HG03135 (cell line): ENCODE measurements around the gene WDR27.
"Not testable (repeated sequence)": the region's sequence is repeated elsewhere in the genome, so short reads cannot be mapped to it uniquely, and the experiment has no call there.

Experiments used
- ATAC-seq: cut with Tn5 transposase; IDR thresholded peaks from one replicate; pipeline ENCODE4 v1.9.1; 2021; ENCODE audit warnings: mild to moderate bottlenecking, moderate library complexity; ENCODE audit not compliant: unreplicated experiment

Gene WDR27

GRCh38 chr6:169452117-169452868 lies 249.5 kb downstream of the WDR27 start:
- no peak for ATAC-seq

- no peak for ATAC-seq
These were observed 250.6 kb downstream of the WDR27 start for GRCh38 chr6:169451065-169451838.

- ATAC-seq: no peak
These were observed 251.7 kb downstream of the WDR27 start for GRCh38 chr6:169450097-169450496.

GRCh38 chr6:169449221-169449620 lies 252.6 kb downstream of the WDR27 start:
- no peak for ATAC-seq

DNA sequence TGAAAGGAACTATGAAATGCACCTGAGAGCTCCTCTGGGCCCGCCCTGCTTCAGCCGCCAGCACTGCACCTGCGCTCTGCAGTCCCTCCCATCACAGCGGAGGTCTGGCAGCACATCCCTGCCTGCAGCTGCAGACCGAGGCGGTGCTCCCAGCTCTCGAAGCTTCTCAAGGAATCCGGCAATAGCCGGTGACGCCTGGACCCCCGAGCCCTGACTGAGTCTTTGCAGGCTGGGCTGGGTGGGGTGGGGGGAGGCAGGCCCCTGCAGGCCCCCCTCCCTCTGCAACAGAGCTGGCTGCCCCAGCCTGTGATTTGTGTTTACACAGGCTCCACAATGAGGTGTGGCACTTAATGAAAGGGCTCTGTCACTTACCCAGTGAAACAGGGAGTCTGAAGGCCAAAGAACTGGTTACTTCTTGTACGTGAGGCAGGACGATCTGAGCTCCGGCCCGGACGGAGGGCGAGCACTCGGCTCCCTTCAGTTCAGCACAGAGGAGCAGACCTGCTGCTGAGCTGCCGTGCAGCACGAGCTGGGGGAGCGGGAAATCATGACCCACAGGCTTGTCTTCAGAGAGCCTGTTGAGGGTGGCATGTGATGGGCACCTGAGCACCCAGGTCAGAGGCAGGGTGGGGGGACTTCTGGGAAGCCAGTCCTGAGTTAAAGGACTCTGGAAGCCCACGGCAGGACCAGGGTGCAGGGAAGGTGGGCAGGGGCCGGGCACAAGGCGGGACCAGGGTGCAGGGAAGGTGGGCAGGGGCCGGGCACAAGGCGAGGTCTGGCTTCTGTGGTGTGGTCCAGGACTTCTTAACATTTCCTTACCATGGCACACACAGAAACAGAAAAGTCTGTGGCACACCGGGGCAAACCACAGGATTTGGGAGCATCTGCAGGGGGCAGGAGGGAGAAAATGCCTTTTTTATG lies 255.9 kb downstream of the WDR27 start:
- no peak for ATAC-seq

DNA sequence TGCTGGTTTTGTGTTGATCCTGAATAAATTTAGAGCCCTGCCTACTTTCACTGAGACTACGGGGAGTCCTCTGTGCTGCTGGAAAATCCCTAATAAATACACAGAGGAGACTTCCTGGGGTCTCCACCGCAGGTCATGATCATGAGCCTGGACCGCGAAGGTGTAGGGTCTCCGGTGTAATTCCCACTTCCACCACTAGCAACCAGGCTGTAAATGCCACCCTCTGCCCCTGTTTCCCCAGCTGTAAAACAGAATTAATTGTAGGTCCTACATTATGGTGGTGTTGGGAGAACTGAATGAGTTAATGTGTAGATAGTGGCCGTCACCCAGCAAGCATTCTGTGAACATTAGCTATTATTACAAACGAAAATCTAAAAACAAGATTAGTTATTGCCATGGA lies 256.6 kb downstream of the WDR27 start:
- no peak for ATAC-seq

GRCh38 chr6:169441292-169441691 lies 260.5 kb downstream of the WDR27 start:
- no peak for ATAC-seq

DNA sequence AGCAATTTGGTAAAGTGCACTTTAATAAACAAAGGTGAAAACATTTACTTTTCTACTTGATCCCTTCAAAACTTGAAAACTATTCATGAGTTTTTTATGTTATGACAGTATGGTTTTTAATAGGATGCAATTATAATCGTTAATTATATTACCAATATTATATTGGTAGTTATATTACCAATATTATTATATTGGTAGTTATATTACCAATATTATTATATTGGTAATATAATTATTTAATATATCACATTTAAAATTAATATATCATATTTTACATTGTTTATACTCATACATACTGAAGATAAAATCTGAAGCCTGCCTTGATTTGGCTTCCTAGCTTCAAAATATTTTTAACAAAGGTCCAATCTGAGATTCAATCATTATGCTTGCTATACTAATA lies 262.1 kb downstream of the WDR27 start:
- ATAC-seq: no peak

GRCh38 chr6:169434554-169434953 lies 267.3 kb downstream of the WDR27 start:
- ATAC-seq: not testable (repeated sequence)

DNA sequence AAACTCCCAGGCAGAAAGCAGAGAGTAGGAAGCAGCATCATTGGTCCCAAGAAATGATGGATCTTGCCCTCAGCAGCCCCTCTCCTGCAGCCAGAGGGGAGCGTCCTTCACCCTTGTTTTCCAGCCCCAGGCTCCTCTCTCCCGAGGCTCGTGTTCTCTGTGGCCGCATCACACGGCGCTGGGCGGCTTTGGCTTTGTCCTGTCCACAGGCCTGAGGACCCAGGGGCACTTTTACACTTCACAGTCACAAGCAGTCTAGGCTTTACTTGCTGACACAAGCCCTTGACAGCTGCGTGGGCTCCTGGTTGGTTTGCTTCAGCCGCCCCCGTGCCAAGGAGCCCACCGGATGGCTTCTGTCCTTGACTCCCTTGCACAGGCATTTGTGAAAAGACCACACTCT lies 272.8 kb downstream of the WDR27 start:
- no peak for ATAC-seq

- no peak for ATAC-seq
These were observed 273.3 kb downstream of the WDR27 start for GRCh38 chr6:169428532-169428931.

GRCh38 chr6:169427856-169428255 lies 274.0 kb downstream of the WDR27 start:
- no peak for ATAC-seq

- ATAC-seq: no peak
These were observed 275.2 kb downstream of the WDR27 start for GRCh38 chr6:169426611-169427010.

- no peak for ATAC-seq
These were observed 276.0 kb downstream of the WDR27 start for GRCh38 chr6:169425628-169426370.

DNA sequence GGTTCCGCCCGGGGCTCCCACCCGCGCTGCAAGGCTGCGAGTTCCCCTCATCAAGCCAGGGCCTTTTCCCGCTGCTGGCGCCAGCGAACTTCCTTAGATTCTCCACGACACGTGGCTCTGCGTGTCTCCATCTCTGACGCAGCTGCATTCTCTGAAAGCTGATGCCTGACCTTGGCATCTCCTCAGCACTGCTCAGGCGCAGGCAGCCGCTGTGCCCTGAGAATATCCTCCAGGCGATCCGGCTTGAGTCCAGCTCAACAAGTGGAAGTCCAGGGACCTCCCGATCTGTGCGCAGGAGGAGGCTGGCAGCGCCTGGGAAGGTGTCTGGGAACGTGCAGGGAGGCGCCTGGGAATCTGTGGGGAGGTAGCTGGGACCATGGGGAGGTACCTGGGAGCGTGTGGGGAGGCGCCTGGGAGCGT lies 277.0 kb downstream of the WDR27 start:
- no peak for ATAC-seq

DNA sequence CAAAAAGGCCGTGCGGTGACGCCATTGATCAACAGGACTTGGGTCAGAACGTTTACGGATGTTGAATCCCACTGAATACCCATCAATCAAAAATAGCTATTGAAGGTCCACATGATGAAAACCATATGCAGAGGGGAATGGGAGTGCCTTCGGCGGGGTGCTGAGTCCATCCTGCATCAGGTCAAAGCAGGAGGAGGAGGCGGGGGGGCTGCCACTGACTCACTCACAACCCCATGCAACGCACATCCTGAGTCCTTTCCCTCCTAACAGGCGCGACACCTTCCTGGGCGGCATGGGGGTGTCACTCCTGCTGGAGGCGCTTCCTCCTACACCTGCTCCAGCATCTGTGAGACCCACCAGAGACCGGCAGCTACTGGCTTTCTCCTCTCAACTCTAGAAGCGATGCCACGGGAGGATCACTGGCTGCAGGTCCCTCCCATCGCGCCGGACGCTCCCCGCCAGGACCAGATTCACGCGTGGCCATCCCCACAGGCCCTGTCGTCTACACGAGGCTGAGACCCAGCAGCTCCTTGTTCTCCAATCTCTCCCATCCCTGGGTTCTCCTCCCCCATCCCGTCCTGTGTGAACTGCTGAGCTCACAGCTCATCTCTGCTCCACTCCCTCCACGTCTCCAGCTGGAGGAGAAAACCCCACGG lies 277.6 kb downstream of the WDR27 start:
- ATAC-seq: no peak

- no peak for ATAC-seq
These were observed 280.1 kb downstream of the WDR27 start for GRCh38 chr6:169421586-169422264.

GRCh38 chr6:169420912-169421543 lies 280.8 kb downstream of the WDR27 start:
- no peak for ATAC-seq

GRCh38 chr6:169417101-169417500 lies 284.7 kb downstream of the WDR27 start:
- ATAC-seq: no peak
